ENCODE results near the gene PIGQ.

GRCh38 chr16:620700-621525 is 51.1 kb downstream of the PIGQ start:
- TF ChIP-seq, protein P1, sequence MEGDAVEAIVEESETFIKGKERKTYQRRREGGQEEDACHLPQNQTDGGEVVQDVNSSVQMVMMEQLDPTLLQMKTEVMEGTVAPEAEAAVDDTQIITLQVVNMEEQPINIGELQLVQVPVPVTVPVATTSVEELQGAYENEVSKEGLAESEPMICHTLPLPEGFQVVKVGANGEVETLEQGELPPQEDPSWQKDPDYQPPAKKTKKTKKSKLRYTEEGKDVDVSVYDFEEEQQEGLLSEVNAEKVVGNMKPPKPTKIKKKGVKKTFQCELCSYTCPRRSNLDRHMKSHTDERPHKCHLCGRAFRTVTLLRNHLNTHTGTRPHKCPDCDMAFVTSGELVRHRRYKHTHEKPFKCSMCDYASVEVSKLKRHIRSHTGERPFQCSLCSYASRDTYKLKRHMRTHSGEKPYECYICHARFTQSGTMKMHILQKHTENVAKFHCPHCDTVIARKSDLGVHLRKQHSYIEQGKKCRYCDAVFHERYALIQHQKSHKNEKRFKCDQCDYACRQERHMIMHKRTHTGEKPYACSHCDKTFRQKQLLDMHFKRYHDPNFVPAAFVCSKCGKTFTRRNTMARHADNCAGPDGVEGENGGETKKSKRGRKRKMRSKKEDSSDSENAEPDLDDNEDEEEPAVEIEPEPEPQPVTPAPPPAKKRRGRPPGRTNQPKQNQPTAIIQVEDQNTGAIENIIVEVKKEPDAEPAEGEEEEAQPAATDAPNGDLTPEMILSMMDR (IDR thresholded peaks at IDR 0.05), result no peak
- TF ChIP-seq EP300 (IDR thresholded peaks at IDR 0.05) (no peak), POLR2A (IDR thresholded peaks at IDR 0.05) (no peak)
